Parathyroid adenoma (tissue), 2 donors: Measurements from ENCODE around the gene HS3ST3B1.

Experiments
- H2AFZ ChIP-seq: fragments of 300-600 bp; sonication (generic); one replicate; pipeline ENCODE4 v1.7.0; 2017; ENCODE audit warnings: antibody characterized with exemption, mild to moderate bottlenecking
- H3K27ac ChIP-seq: fragments of 300-600 bp; sonication (generic); one replicate; pipeline ENCODE4 v1.7.0; 2017
- H3K27me3 ChIP-seq: fragments of 300-600 bp; sonication (generic); one replicate; pipeline ENCODE4 v1.7.0; 2017; ENCODE audit warnings: low read length; ENCODE audit not compliant: control insufficient read depth, insufficient read depth
- H3K36me3 ChIP-seq: fragments of 300-600 bp; sonication (generic); one replicate; pipeline ENCODE4 v1.7.0; 2017; ENCODE audit warnings: low read length; ENCODE audit not compliant: control insufficient read depth, insufficient read depth
- H3K4me1 ChIP-seq: fragments of 300-600 bp; sonication (generic); one replicate; pipeline ENCODE4 v1.7.0; 2017; ENCODE audit warnings: control low read depth
- H3K4me2 ChIP-seq: fragments of 300-600 bp; sonication (generic); one replicate; pipeline ENCODE4 v1.7.0; 2017; ENCODE audit warnings: low read length
- H3K4me3 ChIP-seq: fragments of 300-600 bp; sonication (generic); one replicate; pipeline ENCODE4 v1.7.0; 2017; ENCODE audit warnings: low read depth, low read length
- H3K79me2 ChIP-seq: fragments of 300-600 bp; sonication (generic); one replicate; pipeline ENCODE4 v1.7.0; 2017; ENCODE audit warnings: control low read depth
- H3K9ac ChIP-seq: fragments of 300-600 bp; sonication (generic); one replicate; pipeline ENCODE4 v1.7.0; 2017; ENCODE audit warnings: mild to moderate bottlenecking
- H3K9me3 ChIP-seq: fragments of 300-600 bp; sonication (generic); one replicate; pipeline ENCODE4 v1.7.0; 2017; ENCODE audit warnings: low read length; ENCODE audit not compliant: control insufficient read depth
- TF ChIP-seq, protein P1 (sequence below): fragments of 300-600 bp; sonication (generic); IDR thresholded peaks from one replicate; pipeline ENCODE4 v1.7.0; 2017; ENCODE audit warnings: antibody characterized with exemption, mild to moderate bottlenecking
- donor health status: primary hyperparathyroidism.

The HS3ST3B1 gene

DNA sequence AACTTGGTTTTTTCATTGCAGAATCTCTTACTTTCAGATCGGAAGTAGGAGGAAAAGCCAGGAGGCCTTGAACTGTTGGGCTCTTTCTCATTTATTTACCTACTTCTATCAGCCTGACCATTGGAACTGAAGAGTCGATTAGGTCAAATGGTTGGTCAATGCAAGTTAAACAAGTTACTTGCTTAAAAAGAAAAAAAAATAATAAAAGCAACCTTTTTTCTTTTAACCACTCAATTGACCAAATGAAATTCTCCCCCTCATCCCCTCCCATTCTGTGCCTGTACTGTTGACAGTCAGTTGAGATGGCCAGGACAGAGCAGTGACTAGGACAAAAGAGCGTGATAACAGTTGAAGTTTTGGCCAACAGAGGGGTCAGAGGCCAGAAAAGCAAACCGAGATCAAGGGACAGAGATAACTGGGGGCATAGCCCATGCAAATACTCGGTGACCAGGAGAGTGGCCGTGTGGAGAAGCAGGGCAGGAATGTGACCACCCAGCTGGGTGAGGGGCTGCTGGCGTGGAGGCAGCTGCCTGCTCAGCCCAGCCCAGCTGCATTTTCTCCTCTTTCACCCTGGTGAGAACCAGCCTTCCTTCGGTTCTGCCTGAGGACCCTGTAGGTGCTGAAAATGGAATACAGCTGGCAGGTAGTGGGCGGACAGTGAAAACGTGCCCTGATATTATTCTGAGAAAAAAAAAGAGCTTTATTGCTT, 72.2 kb downstream of the HS3ST3B1 start:
- H3K4me3 ChIP-seq = no peak overlapping the region

DNA sequence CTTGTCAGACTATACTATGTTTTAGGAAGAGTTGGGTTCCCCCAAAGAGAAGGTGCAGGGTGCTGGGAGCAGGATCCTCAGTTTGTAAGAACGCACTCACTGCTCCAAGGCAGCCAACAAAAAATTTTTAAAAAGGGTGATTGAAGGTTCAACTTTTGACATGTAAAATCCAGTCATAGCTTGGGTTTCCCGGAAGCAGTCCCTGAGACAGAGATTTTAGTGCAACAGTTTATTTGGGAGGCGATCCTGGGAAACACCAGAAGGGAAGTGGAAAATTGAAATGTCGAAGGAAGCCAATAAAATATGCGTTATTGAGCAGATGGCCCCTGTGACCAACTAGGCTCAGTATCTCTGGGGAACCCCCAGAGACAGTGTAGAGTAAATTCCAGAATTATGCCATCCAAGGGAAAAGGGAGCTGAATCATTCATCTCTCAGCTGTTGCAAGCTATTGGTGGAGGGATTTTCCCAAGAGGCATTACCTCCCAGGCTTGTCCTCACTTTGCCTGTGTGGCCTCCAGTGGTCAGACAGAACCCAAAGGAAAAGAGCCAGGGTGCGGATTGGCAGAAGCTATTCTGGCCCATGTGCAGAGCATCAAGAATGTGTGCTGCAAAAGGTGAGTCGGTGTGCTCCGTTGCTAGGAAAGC, 72.9 kb downstream of the HS3ST3B1 start:
- H3K27ac ChIP-seq = no peak overlapping the region
- no peak overlapping the region for H3K4me3 ChIP-seq
- H2AFZ ChIP-seq = no peak overlapping the region
- no peaks in the 10 kb centered on the region for H3K79me2 ChIP-seq
- no peaks in the 10 kb centered on the region for H3K4me1 ChIP-seq
- peaks cover 4% of the 10 kb centered on the region for H3K27me3 ChIP-seq
- H3K36me3 ChIP-seq = no peaks in the 10 kb centered on the region
- TF ChIP-seq, protein P1, sequence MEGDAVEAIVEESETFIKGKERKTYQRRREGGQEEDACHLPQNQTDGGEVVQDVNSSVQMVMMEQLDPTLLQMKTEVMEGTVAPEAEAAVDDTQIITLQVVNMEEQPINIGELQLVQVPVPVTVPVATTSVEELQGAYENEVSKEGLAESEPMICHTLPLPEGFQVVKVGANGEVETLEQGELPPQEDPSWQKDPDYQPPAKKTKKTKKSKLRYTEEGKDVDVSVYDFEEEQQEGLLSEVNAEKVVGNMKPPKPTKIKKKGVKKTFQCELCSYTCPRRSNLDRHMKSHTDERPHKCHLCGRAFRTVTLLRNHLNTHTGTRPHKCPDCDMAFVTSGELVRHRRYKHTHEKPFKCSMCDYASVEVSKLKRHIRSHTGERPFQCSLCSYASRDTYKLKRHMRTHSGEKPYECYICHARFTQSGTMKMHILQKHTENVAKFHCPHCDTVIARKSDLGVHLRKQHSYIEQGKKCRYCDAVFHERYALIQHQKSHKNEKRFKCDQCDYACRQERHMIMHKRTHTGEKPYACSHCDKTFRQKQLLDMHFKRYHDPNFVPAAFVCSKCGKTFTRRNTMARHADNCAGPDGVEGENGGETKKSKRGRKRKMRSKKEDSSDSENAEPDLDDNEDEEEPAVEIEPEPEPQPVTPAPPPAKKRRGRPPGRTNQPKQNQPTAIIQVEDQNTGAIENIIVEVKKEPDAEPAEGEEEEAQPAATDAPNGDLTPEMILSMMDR = no peak
- no peak overlapping the region for H3K4me2 ChIP-seq
- no peak overlapping the region for H3K9ac ChIP-seq
- H3K9me3 ChIP-seq = no peaks in the 10 kb centered on the region

More for the DNA sequence above, 72.2 kb downstream of the HS3ST3B1 start:
- Histone ChIP-seq H3K4me1 (no peaks in the 10 kb centered on the region), H2AFZ (no peak overlapping the region), H3K27ac (no peak overlapping the region), H3K27me3 (peaks cover 4% of the 10 kb centered on the region), H3K4me2 (no peak overlapping the region), H3K9me3 (no peaks in the 10 kb centered on the region), H3K36me3 (no peaks in the 10 kb centered on the region), H3K79me2 (no peaks in the 10 kb centered on the region), H3K9ac (no peak overlapping the region)
- TF ChIP-seq, protein P1 = no peak

DNA sequence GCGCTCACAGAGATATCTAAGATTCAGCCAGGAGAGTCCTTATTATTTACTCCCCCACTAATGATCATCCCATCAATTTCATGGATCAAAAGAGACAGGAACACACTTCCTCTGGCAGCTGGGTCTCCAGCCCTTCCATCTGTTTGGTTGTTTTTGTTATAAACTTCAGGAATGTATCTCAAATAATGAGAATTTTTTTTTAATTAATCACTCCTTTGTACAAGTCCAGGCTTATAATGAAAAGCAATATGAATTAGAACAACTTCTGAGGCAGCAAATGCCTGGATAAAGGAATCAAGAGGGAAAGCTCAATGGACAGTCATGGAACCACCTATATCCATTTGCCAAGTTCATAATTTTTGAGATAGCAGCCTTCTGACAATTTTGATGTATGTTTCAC, 73.4 kb downstream of the HS3ST3B1 start:
- no peak overlapping the region for H3K27ac ChIP-seq
- no peaks in the 10 kb centered on the region for H3K9me3 ChIP-seq
- H3K27me3 ChIP-seq = peaks cover 4% of the 10 kb centered on the region
- no peak overlapping the region for H3K9ac ChIP-seq
- no peaks in the 10 kb centered on the region for H3K4me1 ChIP-seq
- TF ChIP-seq, protein P1 = no peak
- H2AFZ ChIP-seq = no peak overlapping the region
- no peaks in the 10 kb centered on the region for H3K79me2 ChIP-seq
- no peak overlapping the region for H3K4me2 ChIP-seq
- no peak overlapping the region for H3K4me3 ChIP-seq
- no peaks in the 10 kb centered on the region for H3K36me3 ChIP-seq

DNA sequence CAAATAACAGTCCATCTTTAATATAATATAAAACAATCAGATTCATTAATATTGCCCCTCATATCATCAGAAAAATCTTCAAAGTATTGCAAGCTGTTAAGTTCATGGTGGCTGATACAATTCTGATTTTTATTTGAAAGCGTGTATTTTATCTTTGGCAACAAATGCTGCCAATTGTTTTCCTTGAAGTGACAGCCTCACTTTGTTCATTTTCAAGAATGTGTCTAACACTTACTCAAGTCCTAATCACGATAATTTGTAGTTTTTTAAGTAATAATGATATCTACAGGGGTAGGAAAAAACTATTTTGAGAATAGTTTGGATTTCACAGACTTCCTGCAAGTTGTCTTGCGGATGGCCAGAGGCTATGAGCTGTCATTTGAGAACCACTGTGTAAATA, 75.8 kb downstream of the HS3ST3B1 start:
- Histone ChIP-seq H3K79me2 (no peaks in the 10 kb centered on the region), H3K27ac (no peak overlapping the region), H3K4me2 (no peak overlapping the region), H3K9me3 (no peaks in the 10 kb centered on the region), H3K36me3 (no peaks in the 10 kb centered on the region), H3K27me3 (peaks cover 3% of the 10 kb centered on the region), H3K4me1 (no peaks in the 10 kb centered on the region), H2AFZ (no peak overlapping the region), H3K9ac (no peak overlapping the region), H3K4me3 (no peak overlapping the region)
- TF ChIP-seq, protein P1 = no peak
